HCT116 (cell line): ENCODE measurements around the gene LRRC34. TPM values are rescaled to one million over a fixed set of nuclear protein-coding genes. Genes with fewer than 3 reads are reported as not detected.

Experiments used
- ATAC-seq: fragments of 200-7000 bp; cut with Tn5 transposase; 2 replicates; pipeline ENCODE4 v1.9.1; 2020; ENCODE audit warnings: mild to moderate bottlenecking, moderate library complexity
- BruUV-seq: library from RNA; stranded (reverse); fragments of 400-500 nt; replicated peaks from 2 replicates; lab custom pipeline; 2021; lab: Mats Ljungman, UMichigan
- CTCF ChIA-PET: fragments of 300-600 bp; sonication (Branson Sonifier 250); formaldehyde crosslinking; loops from one replicate; lab custom pipeline; 2021; ENCODE audit warnings: antibody characterized with exemption; lab: Charles Lee
- POLR2A ChIA-PET: fragments of 300-600, 350-600 bp; sonication (Branson Sonifier 250); formaldehyde crosslinking; loops from one replicate; lab custom pipeline; 2021; ENCODE audit warnings: antibody characterized with exemption; lab: Charles Lee
- RAD21 ChIA-PET, 2 experiments: fragments of 300-600 bp; sonication (Branson Sonifier 250); formaldehyde crosslinking; loops; one replicate each; lab custom pipeline; 2023; ENCODE audit warnings: low total read pairs in 2 of 2; ENCODE audit not compliant: uncharacterized antibody in 2 of 2, unreplicated experiment in 2 of 2, low non-redundant PET in 1 of 2; lab: Charles Lee
- DNase-seq: peaks from one replicate; pipeline ENCODE4 v3.0.0-alpha.2; 2010; ENCODE audit warnings: low read depth, low spot score
- H2AFZ ChIP-seq: fragments of 200-600 bp; shearing (Covaris generic), sonication (generic); 2 replicates; pipeline ENCODE4 v1.6.1; 2017; ENCODE audit warnings: low read depth, mixed run types, mixed read lengths, antibody characterized with exemption, low read length; ENCODE audit not compliant: poor library complexity, severe bottlenecking
- H3K27ac ChIP-seq: 2 replicates; pipeline ENCODE4 v1.5.1; 2012; ENCODE audit warnings: low read depth, low read length
- H3K27me3 ChIP-seq: fragments of 200-600 bp; sonication (generic); 2 replicates; pipeline ENCODE4 v1.6.1; 2016; ENCODE audit warnings: mixed run types, low read length, mixed read lengths; ENCODE audit not compliant: insufficient read depth
- H3K36me3 ChIP-seq, 2 experiments: fragments of 200-500 bp in 1 of 2; fragments of 200-600 bp in 1 of 2; sonication (Bioruptor generic) in 1 of 2; sonication (generic) in 1 of 2; 2 replicates each; pipeline versions ENCODE4 v1.5.1 to v1.6.1; 2014 to 2016; ENCODE audit warnings: low read length in 2 of 2, inconsistent platforms in 1 of 2, mixed read lengths in 1 of 2, mixed run types in 1 of 2; ENCODE audit not compliant: insufficient read depth in 2 of 2, control insufficient read depth in 1 of 2
- H3K4me1 ChIP-seq, 2 experiments: fragments of 200-600 bp in 1 of 2; sonication (generic) in 1 of 2; 2 replicates each; pipeline versions ENCODE4 v1.5.1 to v1.6.1; 2012 to 2017; ENCODE audit warnings: low read length in 2 of 2, inconsistent platforms in 1 of 2, mild to moderate bottlenecking in 1 of 2, mixed read lengths in 1 of 2, mixed run types in 1 of 2, moderate library complexity in 1 of 2; ENCODE audit not compliant: insufficient read depth in 2 of 2, control insufficient read depth in 1 of 2
- H3K4me2 ChIP-seq: fragments of 200-600 bp; sonication (generic); 2 replicates; pipeline ENCODE4 v1.6.1; 2017; ENCODE audit warnings: mixed run types, low read length, mixed read lengths
- H3K4me3 ChIP-seq, 2 experiments: fragments of 200-600 bp in 1 of 2; sonication (generic) in 1 of 2; replicated peaks in 1 of 2; 2 replicates each; pipeline ENCODE4 v1.5.1; 2011 to 2016; ENCODE audit warnings: low read length in 2 of 2, control low read depth in 1 of 2, low read depth in 1 of 2, mild to moderate bottlenecking in 1 of 2, mixed read lengths in 1 of 2, mixed run types in 1 of 2
- H3K79me2 ChIP-seq: fragments of 200-600 bp; sonication (generic); 2 replicates; pipeline ENCODE4 v1.6.1; 2017; ENCODE audit warnings: mild to moderate bottlenecking, mixed run types, low read length, moderate library complexity, mixed read lengths; ENCODE audit not compliant: insufficient read depth
- H3K9ac ChIP-seq: fragments of 200-600 bp; sonication (generic); 2 replicates; pipeline ENCODE4 v1.6.1; 2016; ENCODE audit warnings: low read length, mixed read lengths
- H3K9me2 ChIP-seq: fragments of 200-600 bp; sonication (generic), shearing (Covaris generic); 2 replicates; pipeline ENCODE4 v1.6.1; 2017; ENCODE audit warnings: mixed run types, mild to moderate bottlenecking, moderate library complexity; ENCODE audit not compliant: insufficient read depth
- H3K9me3 ChIP-seq, 2 experiments: fragments of 200-500 bp in 1 of 2; fragments of 200-600 bp in 1 of 2; sonication (Bioruptor generic) in 1 of 2; sonication (generic) in 1 of 2; 2 replicates each; pipeline ENCODE4 v1.6.1; 2014 to 2017; ENCODE audit warnings: low read length in 2 of 2, mixed read lengths in 2 of 2, inconsistent platforms in 1 of 2, low read depth in 1 of 2, mild to moderate bottlenecking in 1 of 2, mixed run types in 1 of 2, moderate library complexity in 1 of 2; ENCODE audit not compliant: control insufficient read depth in 1 of 2, insufficient read depth in 1 of 2
- H4K20me1 ChIP-seq: fragments of 200-600 bp; sonication (generic), shearing (Covaris generic); 2 replicates; pipeline ENCODE4 v1.6.1; 2017; ENCODE audit warnings: mixed run types, mild to moderate bottlenecking, moderate library complexity; ENCODE audit not compliant: insufficient read depth
- ATF3 ChIP-seq: IDR thresholded peaks from 2 replicates; pipeline ENCODE4 v1.6.1; 2012
- CBX3 ChIP-seq: IDR thresholded peaks from 2 replicates; pipeline ENCODE4 v1.6.1; 2012; ENCODE audit warnings: low read depth
- CEBPB ChIP-seq: IDR thresholded peaks from 2 replicates; pipeline ENCODE4 v1.6.1; 2012; ENCODE audit warnings: low read depth
- EGR1 ChIP-seq: IDR thresholded peaks from 2 replicates; pipeline ENCODE4 v1.6.1; 2012; ENCODE audit warnings: low read depth
- EZH2 ChIP-seq: fragments of 200-600 bp; sonication (generic); IDR thresholded peaks from 2 replicates; pipeline ENCODE4 v1.6.1; 2017; ENCODE audit warnings: antibody characterized with exemption, mixed run types
- EZH2phosphoT487 ChIP-seq: fragments of 200-600 bp; IDR thresholded peaks from 2 replicates; pipeline ENCODE4 v1.6.1; 2018; ENCODE audit warnings: antibody characterized with exemption, borderline replicate concordance
- FOSL1 ChIP-seq: IDR thresholded peaks from 2 replicates; pipeline ENCODE4 v1.6.1; 2012; ENCODE audit warnings: low read depth
- MAX ChIP-seq: IDR thresholded peaks from 2 replicates; pipeline ENCODE4 v1.6.1; 2012
- POLR2AphosphoS5 ChIP-seq: IDR thresholded peaks from 2 replicates; pipeline ENCODE4 v1.6.1; 2011; ENCODE audit warnings: mild to moderate bottlenecking, low read depth, low read length, moderate library complexity
- RAD21 ChIP-seq: IDR thresholded peaks from 2 replicates; pipeline ENCODE4 v1.6.1; 2012; ENCODE audit warnings: low read depth, mild to moderate bottlenecking
- REST ChIP-seq: IDR thresholded peaks from 2 replicates; pipeline ENCODE4 v1.6.1; 2012; ENCODE audit warnings: low read depth
- SP1 ChIP-seq: IDR thresholded peaks from 2 replicates; pipeline ENCODE4 v1.6.1; 2012; ENCODE audit warnings: low read depth
- SRF ChIP-seq: IDR thresholded peaks from 2 replicates; pipeline ENCODE4 v1.6.1; 2012; ENCODE audit warnings: low read depth
- TCF7L2 ChIP-seq: IDR thresholded peaks from 2 replicates; pipeline ENCODE4 v1.7.0; 2011; ENCODE audit warnings: borderline replicate concordance, inconsistent platforms; ENCODE audit not compliant: insufficient read depth, insufficient read length; ENCODE audit errors: extremely low read depth
- YY1 ChIP-seq: IDR thresholded peaks from 2 replicates; pipeline ENCODE4 v1.6.1; 2011; ENCODE audit warnings: low read length, low read depth, moderate library complexity, mild to moderate bottlenecking; ENCODE audit not compliant: insufficient replicate concordance; ENCODE audit errors: extremely low read depth
- ZFX ChIP-seq: fragments of 450-650 bp; IDR thresholded peaks from 2 replicates; pipeline ENCODE4 v1.6.1; 2017
- intact Hi-C: fragments of 100-400 bp; cut with micrococcal nuclease; formaldehyde crosslinking; loops from 2 replicates; pipeline ENCODE4 v1.10.0; 2022
- total RNA-seq: library from RNA; stranded (reverse); gene quantifications from one replicate; pipeline ENCODE4 v1.2.1, GENCODE V29; 2021; ENCODE audit not compliant: unreplicated experiment

LRRC34 gene
- total RNA-seq, 1 experiment from 2014 or later: not detected

GRCh38 chr3:169764882-169765612, 47.7 kb downstream of the LRRC34 start, which contains the start of gene TERC (continued):
- no peak for TF ChIP-seq MAX
- no peak for TF ChIP-seq EZH2
- TF ChIP-seq CBX3: no peak
- TF ChIP-seq POLR2AphosphoS5: peak; percentile 98

- POLR2A ChIA-PET: interaction anchor here (0.9 to 1.9 kb wide), 3 partner anchors 9 to 274 kb away, joined by 3 to 10 read pairs (median 3); partner anchors contain the start of genes GPR160 and MYNN
- Histone ChIP-seq H4K20me1 (no peaks in the 10 kb centered on the region), H3K27ac (peak overlapping the region; percentile 98), H2AFZ (no peak overlapping the region), H3K4me3 (peak overlapping the region; percentile 66 to 97), H3K27me3 (no peaks in the 10 kb centered on the region), H3K9me3 (no peaks in the 10 kb centered on the region), H3K9me2 (no peaks in the 10 kb centered on the region), H3K4me1 (peaks cover 7 to 18% of the 10 kb centered on the region in 2 experiments; a peak in 3 of 4 replicates), H3K4me2 (peak overlapping the region; percentile 96), H3K9ac (peak overlapping the region; percentile 98), H3K79me2 (peaks cover 9% of the 10 kb centered on the region), H3K36me3 (no peaks in the 10 kb centered on the region)
- no peak for TF ChIP-seq REST
- TF ChIP-seq ZFX: peak; percentile 94
- TF ChIP-seq RAD21: no peak
- TF ChIP-seq YY1: no peak
- TF ChIP-seq ATF3: no peak
- no peak for TF ChIP-seq EZH2phosphoT487
- no peak for TF ChIP-seq FOSL1
- TF ChIP-seq SP1: no peak
- TF ChIP-seq SRF: no peak
- no peak for TF ChIP-seq TCF7L2
- TF ChIP-seq CBX3: no peak
- no peak for TF ChIP-seq EGR1
- TF ChIP-seq POLR2AphosphoS5: peak; percentile 58
- no peak for TF ChIP-seq CEBPB
- no peak for TF ChIP-seq MAX
- intact Hi-C loops: loop anchor here (1.0 to 10.0 kb wide), 6 partner anchors 8 to 648 kb away; partner anchors contain the start of genes PHC3 and SEC62
- CTCF ChIA-PET: interaction anchor here (1.2 kb wide), 1 partner anchor 97 kb away, joined by 3 read pairs; no protein-coding TSS in a partner anchor
- TSS peak; percentile 96 for BruUV-seq
- DNase-seq (no peak), ATAC-seq (peak; percentile 34)
- RAD21 ChIA-PET: no interaction called here
These were observed 48.3 kb downstream of the LRRC34 start for GRCh38 chr3:169764312-169764881.
